Fibroblast of skin of left biceps (primary cell): ENCODE data around the gene ATP2A1.
"Not testable (repeated sequence)": the region's sequence is repeated elsewhere in the genome, so short reads cannot be mapped to it uniquely, and the experiment has no call there.

ENCODE experiments used
- DNase-seq, 2 experiments: peaks; one replicate each; pipeline ENCODE4 v3.0.0-alpha.2; 2013; ENCODE audit warnings: low read depth in 2 of 2

ATP2A1 gene

DNA sequence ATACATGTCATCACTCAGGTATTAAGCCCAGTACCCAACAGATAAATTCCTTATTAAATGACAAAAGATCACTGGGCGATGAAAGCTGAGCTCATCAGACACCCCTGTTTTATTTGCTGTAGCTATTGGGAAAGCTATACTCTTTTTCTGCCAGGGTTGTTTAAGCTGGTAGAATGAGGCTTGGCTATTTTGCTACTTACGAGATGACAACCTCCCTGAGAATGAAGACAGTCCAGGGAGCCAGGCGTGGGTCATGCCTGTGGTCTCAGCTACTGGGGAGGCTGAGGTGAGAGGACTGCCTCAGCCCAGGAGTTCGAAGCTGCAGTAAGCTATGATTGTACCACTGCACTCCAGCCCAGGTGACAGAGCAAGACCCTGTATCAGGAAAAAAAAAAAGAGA lies 19.0 kb upstream of the ATP2A1 start:
- no peak for DNase-seq

DNA sequence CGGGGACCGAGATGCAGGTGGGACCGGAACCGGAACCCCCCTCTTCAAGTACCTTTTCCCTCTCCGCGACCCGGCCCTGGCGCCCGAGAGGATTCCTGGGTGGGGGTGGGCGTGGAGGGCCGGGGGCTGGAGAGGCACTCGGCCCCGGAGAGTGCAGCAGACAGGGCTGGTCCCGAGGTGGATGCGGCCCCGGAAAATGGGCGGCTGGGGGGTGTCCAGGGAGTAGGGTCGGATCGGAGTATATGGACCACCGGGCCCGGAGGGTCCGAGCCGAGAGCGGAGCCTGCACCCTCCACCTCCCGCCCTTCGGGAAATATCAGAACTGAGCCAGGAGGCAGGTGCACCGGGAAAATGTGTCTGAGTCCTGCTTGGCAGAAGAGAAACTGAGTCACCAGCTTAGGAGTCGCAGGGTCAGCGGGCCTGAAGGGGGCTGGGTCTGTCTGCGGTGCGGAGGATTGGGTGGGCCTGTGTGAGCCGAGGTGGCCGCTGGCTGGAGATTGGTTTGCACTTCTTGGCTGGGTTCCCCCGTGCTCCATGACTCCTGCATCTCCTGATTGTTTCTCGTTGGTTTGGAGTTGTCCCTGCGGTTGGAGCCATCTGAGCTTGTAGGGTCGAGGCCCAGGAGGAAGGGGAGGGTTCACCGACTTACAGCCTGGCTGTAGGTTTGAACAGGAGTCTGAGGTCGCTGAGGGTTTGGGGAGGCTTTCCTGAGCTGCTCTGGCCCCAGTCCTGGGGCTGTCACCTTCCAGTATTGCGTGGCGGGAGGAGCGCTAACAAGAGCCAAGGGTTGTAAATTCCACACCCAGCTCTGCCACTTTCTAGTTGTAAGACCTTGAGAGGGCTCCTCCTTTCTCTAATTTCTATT lies 14.1 kb upstream of the ATP2A1 start:
- no peak for DNase-seq

GRCh38 chr16:28865001-28865688 lies 13.1 kb upstream of the ATP2A1 start:
- DNase-seq = no peak

DNA sequence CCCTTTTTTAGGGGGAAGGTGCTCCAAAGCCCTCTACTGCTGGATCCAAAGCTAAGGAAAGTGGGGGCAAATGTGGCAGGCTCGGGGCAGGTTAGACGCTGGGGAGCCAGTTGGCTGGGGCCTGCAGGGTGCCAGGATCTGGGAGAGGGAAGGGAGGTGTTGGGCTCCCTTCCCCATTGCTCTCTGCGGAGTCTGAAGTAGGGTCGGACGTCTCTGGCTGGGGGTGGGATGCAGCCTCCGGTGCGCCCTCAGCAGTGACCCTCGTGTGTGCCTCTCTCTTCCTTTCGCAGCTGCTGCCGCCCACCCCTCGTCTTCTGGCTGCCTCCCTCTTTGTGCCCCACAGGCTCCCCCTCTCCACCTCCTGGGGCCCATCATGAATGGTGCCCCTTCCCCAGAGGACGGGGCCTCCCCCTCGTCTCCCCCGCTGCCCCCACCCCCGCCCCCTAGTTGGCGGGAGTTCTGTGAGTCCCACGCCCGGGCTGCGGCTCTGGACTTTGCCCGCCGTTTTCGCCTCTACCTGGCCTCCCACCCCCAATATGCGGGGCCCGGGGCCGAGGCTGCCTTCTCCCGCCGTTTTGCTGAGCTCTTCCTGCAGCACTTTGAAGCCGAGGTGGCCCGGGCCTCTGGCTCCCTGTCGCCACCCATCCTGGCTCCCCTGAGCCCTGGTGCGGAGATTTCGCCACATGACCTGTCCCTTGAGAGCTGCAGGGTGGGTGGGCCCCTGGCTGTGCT lies 12.4 kb upstream of the ATP2A1 start:
- no peak for DNase-seq

DNA sequence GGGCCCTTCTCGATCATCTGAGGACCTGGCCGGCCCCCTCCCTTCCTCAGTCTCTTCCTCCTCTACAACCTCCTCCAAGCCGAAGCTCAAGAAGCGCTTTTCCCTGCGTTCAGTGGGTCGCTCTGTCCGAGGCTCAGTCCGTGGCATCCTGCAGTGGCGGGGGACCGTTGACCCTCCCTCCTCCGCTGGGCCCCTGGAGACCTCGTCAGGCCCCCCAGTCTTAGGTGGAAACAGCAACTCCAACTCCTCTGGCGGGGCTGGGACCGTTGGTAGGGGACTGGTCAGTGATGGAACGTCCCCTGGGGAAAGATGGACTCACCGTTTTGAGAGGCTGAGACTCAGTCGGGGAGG lies 11.9 kb upstream of the ATP2A1 start:
- no peak for DNase-seq

- no peak for DNase-seq
Measured at GRCh38 chr16:28867241-28867640, 11.0 kb upstream of the ATP2A1 start.

DNA sequence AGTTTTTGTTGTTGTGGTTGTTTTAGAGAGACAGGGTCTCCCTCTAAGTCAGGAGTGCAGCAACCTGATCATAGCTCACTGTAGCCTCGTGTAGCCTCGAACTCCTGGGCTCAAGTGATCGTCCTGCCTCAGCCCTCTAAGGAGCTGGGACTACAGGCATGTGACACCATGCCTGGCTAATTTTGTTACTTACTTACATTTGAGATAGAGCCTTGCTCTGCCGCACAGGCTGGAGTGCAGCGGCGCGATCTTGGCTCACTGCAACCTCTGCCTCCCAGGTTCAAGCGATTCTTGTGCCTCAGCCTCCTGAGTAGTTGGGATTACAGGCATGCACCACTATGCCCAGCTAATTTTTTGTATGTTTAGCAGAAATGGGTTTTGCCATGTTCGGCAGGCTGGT lies 10.6 kb upstream of the ATP2A1 start:
- not testable (repeated sequence) for DNase-seq

GRCh38 chr16:28869201-28869600 lies 9.1 kb upstream of the ATP2A1 start:
- no peak for DNase-seq

DNA sequence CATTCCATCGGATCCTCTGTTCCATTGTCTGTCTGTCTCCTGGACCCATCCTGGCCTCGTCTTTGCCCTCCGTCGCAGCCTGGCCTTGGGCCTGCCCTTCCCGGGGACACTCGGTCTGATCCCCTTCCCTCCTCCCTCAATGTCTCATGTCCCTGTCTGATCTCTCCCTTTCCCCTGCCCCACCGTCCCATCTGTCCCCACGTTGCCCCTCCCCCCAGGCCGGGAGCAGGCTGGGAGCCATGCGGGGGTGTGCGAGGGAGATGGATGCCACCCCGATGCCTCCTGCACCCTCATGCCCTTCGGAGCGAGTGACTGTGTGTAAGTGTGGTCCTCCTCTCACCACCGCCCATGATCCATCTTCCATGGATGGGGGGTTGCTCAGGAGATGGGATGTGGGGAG lies 5.3 kb upstream of the ATP2A1 start:
- no peak for DNase-seq

GRCh38 chr16:28873543-28874201 lies 4.6 kb upstream of the ATP2A1 start:
- no peak for DNase-seq

- DNase-seq = no peak
Measured at GRCh38 chr16:28874406-28874805, 3.9 kb upstream of the ATP2A1 start.

- no peak for DNase-seq
Measured at GRCh38 chr16:28875134-28876018, 2.9 kb upstream of the ATP2A1 start.

DNA sequence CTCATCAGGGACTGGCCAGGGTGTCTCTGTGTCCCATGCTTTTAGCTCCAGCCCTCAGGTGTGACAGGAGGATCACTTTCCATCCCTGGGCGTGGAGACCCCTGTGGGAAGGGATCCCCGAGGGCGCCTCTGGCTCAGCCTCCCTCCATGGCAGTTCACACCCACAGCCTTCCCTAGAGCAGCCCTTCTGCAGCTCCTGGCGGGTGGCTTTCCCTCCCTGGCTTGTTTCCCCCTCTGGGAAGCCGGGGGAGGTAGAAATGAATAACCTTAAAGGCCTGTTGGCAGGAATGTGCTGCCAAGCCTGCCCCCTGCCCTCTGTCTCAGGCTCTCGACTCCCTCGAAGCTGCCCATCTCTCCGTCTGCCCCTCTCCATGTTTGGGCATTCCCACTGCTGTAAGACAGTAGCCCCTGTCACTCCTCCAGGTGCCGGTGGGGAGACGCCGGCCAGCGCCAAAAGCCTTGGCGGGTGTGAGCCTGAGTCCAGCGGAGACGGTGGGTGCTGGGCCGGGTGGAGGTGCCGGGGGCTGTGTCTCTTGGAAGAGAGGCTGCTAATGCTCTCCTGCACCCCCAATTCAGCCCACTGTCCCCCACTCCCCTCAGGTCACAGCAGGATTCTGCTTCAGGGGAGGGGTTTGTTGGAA lies 2.1 kb upstream of the ATP2A1 start:
- no peak for DNase-seq

GRCh38 chr16:28876973-28877654 lies 1.2 kb upstream of the ATP2A1 start:
- DNase-seq = no peak

DNA sequence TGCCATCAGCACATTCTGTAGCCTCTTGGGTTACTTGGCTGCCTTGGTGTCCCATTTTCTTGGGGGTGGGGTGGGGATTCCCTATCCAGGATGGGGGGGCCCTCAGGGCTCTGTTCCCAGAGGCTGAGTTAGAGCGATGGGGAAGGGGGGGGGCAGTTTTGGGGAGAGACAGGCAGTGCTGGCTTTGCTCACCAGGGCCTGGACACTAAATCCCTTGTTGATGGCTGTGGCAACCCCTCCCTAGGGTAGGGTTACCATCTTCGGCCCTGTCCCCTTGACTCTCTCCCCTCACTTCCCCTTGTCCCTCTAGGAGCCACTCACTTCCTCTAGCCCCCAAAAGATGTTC lies 660 bp upstream of the ATP2A1 start:
- DNase-seq = no peak

DNA sequence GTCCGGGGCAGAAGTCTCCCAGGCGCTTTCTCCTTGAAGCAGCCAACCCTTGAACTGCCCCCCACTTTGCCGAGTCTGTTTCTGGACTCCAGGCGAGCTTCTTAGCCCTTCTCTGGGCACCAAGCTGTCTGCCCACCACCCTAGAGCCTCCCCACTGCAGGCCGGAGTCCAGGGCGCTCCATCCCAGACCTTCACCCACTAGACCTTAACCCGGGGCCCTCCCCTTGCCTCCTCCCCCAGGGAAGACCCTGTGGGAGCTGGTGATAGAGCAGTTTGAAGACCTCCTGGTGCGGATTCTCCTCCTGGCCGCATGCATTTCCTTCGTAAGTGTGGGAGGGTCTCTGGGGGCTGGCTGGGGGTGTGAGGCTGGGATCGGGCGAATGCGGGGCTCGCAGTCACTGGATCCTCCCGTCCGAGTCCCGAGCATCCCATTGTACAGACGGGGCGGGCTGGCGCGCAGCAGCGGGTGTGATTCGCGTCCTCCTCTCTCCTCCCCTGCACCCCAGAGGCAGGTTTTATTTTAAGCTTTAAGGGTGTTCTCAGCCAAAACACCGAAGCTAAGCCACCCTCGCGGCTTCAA lies 1.1 kb downstream of the ATP2A1 start:
- no peak for DNase-seq

DNA sequence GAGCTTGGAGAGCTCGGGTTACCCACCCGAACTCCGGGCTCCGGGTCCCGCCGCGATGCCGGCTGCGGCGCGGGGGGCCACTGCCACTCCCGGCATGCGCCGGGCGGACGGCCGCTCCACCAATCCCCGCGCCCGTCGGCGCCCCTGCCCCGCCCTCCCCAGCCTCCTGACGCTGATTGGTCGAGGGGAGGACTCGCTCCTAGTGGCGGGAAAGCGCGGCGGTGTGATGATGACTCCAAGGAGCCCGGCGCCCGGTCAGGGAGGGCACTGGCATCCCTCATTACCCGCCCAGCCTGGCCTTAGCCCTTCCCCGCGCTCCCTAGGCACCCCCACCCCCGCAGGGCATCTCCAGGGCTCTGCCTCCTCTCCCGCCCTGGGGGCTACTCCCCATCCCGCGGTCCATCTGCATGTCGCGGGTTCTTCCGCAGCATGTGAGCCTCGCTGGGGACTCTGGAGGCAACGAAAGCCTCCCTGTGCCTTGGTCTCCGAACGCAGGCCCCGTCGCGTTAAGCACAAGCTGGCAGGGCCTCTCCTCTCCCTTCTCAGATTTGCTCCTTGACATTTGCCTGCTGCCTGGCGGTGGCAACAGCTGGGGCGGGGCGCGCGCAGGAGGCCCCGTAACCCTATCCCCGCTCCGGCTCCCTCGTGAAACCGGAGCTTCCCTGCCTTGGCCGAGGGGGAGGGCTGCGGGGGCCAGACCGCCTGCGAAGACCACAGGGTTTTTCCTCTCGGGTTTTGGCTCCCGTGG lies 1.7 kb downstream of the ATP2A1 start:
- DNase-seq = peak; percentile 41 to 54

GRCh38 chr16:28880589-28880915 lies 2.3 kb downstream of the ATP2A1 start:
- no peak for DNase-seq

DNA sequence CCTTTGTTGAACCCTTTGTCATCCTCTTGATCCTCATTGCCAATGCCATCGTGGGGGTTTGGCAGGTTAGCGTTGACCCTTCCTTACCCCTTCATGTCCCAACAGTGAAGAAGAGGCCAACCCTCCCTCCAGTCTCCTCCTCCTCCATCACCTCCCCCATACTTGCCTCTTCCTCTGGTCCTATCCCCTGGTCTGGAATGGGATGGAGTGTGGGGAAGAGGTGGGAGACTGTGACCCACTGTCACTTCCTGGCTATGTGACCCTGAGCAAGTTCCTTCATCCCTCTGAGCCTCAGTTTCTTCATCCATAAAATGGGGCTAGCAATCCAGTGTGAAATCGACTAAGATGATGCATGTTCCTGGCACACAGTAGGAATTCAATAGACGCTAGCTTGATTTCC lies 2.7 kb downstream of the ATP2A1 start:
- no peak for DNase-seq
